ENCODE results near the gene LAMA3. TPM values are rescaled to one million over a fixed set of nuclear protein-coding genes. Genes with fewer than 3 reads are reported as not detected.

Gene LAMA3
- total RNA-seq, 1 donor from 2014 or later, result 0.47 TPM

DNA sequence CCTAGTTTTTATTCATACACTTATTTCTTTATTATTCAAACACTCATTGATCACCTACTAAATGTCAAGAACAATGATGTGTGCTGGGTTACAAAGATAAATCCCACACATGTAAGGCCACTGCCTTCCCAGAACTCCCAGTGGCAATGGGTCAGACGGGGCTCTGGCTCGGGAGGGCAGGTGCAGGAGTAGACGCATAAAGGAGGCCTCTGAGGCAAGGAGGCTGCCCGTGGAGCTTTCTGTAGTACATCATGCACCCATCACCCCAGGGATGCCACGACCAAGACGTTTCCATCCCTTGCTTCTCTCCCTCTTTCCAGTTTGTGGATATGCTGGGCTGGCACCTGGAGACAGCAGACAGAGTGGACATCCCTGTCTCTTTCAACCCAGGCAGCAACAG lies 172.1 kb downstream of the LAMA3 start:
- H3K27ac Mint-ChIP-seq, result no peak overlapping the region
- no peak overlapping the region for H3K9ac ChIP-seq
- H2AFZ ChIP-seq (replicated peaks), result no peak overlapping the region

DNA sequence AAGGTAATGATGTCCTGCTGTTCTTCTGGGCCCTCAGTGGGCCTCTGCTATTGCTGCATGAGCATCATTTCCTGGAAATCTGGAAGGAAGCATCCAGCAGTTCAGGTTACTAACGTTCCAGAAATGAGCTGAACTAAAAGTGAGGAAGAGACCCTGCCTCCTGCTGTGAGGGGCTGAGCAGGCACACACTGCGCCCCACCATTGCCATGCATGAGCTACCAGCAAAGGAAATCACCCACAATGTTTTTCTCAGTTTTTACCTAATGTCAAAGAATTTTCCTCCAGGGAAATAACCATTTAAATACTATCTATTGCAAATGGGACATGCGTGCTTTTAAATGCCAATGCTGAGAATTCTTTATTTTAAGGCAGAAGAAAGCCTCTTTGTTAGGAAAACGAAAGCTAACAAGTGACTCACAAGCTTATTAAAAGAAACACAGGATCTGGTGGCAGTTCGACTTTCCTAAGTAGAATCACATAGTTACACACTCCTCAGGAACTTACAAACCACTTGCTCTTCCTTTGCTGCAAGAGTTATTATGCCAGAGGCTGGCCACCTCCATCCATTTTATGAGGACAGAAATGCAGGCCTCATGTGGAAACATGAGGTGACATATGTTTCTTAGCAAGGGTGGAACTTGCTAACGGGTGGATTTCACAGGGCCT lies 172.7 kb downstream of the LAMA3 start:
- H3K4me1 ChIP-seq, result peaks cover 8% of the 10 kb centered on the region
- H3K36me3 Mint-ChIP-seq, result no peaks in the 10 kb centered on the region
- no peaks in the 10 kb centered on the region for H4K20me1 ChIP-seq (ENCODE audit: low read depth)
- no peaks in the 10 kb centered on the region for H3F3A ChIP-seq (ENCODE audit: low read depth)
- no peak overlapping the region for H3K4me2 ChIP-seq
- no peak overlapping the region for H3K27ac Mint-ChIP-seq
- no peaks in the 10 kb centered on the region for H3K9me3 Mint-ChIP-seq
- no peak for DNase-seq (ENCODE audit: low spot score)
- peaks cover 5% of the 10 kb centered on the region for H3K27me3 Mint-ChIP-seq (ENCODE audit: insufficient read depth, low read depth)
- H3K27me3 ChIP-seq, result no peaks in the 10 kb centered on the region
- H3K4me3 Mint-ChIP-seq, result no peak overlapping the region
- H2AFZ ChIP-seq (replicated peaks), result peak overlapping the region; percentile 65
- no peaks in the 10 kb centered on the region for H3K9me3 ChIP-seq (ENCODE audit: low read depth)
- H3K4me1 Mint-ChIP-seq, result peaks cover 17% of the 10 kb centered on the region
- TF ChIP-seq EZH2 (IDR thresholded peaks at IDR 0.05) (no peak), EZH2phosphoT487 (IDR thresholded peaks at IDR 0.05) (no peak)
- TF ChIP-seq, protein P1, sequence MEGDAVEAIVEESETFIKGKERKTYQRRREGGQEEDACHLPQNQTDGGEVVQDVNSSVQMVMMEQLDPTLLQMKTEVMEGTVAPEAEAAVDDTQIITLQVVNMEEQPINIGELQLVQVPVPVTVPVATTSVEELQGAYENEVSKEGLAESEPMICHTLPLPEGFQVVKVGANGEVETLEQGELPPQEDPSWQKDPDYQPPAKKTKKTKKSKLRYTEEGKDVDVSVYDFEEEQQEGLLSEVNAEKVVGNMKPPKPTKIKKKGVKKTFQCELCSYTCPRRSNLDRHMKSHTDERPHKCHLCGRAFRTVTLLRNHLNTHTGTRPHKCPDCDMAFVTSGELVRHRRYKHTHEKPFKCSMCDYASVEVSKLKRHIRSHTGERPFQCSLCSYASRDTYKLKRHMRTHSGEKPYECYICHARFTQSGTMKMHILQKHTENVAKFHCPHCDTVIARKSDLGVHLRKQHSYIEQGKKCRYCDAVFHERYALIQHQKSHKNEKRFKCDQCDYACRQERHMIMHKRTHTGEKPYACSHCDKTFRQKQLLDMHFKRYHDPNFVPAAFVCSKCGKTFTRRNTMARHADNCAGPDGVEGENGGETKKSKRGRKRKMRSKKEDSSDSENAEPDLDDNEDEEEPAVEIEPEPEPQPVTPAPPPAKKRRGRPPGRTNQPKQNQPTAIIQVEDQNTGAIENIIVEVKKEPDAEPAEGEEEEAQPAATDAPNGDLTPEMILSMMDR (IDR thresholded peaks at IDR 0.05), result no peak
- no peaks in the 10 kb centered on the region for H3K36me3 ChIP-seq
- H3K4me3 ChIP-seq, result no peak overlapping the region
- no peak overlapping the region for H3K9ac ChIP-seq
- no peaks in the 10 kb centered on the region for H3K79me2 ChIP-seq (ENCODE audit: low read depth)
- no peak overlapping the region for H3K27ac ChIP-seq

More for the DNA sequence above, 172.1 kb downstream of the LAMA3 start:
- H3K27me3 ChIP-seq, result no peaks in the 10 kb centered on the region
- no peaks in the 10 kb centered on the region for H4K20me1 ChIP-seq (ENCODE audit: low read depth)
- H3F3A ChIP-seq (ENCODE audit: low read depth), result no peaks in the 10 kb centered on the region
- H3K4me3 Mint-ChIP-seq, result no peak overlapping the region
- H3K79me2 ChIP-seq (ENCODE audit: low read depth), result no peaks in the 10 kb centered on the region
- H3K4me3 ChIP-seq, result no peak overlapping the region
- H3K9me3 ChIP-seq (ENCODE audit: low read depth), result no peaks in the 10 kb centered on the region
- no peak for DNase-seq (ENCODE audit: low spot score)
- H3K9me3 Mint-ChIP-seq, result no peaks in the 10 kb centered on the region
- peaks cover 17% of the 10 kb centered on the region for H3K4me1 Mint-ChIP-seq
- TF ChIP-seq EZH2 (IDR thresholded peaks at IDR 0.05), result no peak
- no peak for TF ChIP-seq EZH2phosphoT487 (IDR thresholded peaks at IDR 0.05)
- TF ChIP-seq, protein P1 (IDR thresholded peaks at IDR 0.05), result no peak
- H3K27me3 Mint-ChIP-seq (ENCODE audit: insufficient read depth, low read depth), result peaks cover 5% of the 10 kb centered on the region
- peaks cover 8% of the 10 kb centered on the region for H3K4me1 ChIP-seq
- H3K36me3 ChIP-seq, result no peaks in the 10 kb centered on the region
- H3K36me3 Mint-ChIP-seq, result no peaks in the 10 kb centered on the region
- H3K27ac ChIP-seq, result no peak overlapping the region
- no peak overlapping the region for H3K4me2 ChIP-seq

DNA sequence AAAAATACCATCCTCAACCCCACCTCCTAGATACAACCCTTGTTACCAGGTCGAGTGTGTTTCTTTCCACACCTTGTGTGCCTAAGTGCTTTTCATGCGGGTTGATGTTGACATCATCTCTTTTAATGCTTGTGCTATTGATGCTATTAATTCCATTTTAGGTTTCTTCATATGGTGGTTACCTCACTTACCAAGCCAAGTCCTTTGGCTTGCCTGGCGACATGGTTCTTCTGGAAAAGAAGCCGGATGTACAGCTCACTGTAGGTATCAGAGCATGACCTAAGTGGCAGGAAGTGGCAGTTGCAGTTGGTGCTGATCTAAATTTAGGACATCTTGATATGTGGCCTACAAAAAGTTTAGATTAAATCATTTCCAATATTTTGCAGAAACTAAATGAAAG lies 175.4 kb downstream of the LAMA3 start:
- Histone ChIP-seq H3K27me3 (no peaks in the 10 kb centered on the region), H3K4me3 (no peak overlapping the region), H3K27ac (no peak overlapping the region), H3K79me2 (ENCODE audit: low read depth) (no peaks in the 10 kb centered on the region), H4K20me1 (ENCODE audit: low read depth) (no peaks in the 10 kb centered on the region), H2AFZ (replicated peaks) (no peak overlapping the region), H3K9ac (no peak overlapping the region), H3F3A (ENCODE audit: low read depth) (no peaks in the 10 kb centered on the region), H3K4me1 (peaks cover 8% of the 10 kb centered on the region), H3K4me2 (no peak overlapping the region), H3K36me3 (no peaks in the 10 kb centered on the region), H3K9me3 (ENCODE audit: low read depth) (no peaks in the 10 kb centered on the region)
- Mint-ChIP-seq H3K4me1 (peaks cover 13% of the 10 kb centered on the region), H3K9me3 (no peaks in the 10 kb centered on the region), H3K27ac (no peak overlapping the region), H3K4me3 (no peak overlapping the region), H3K27me3 (ENCODE audit: insufficient read depth, low read depth) (peaks cover 3% of the 10 kb centered on the region), H3K36me3 (no peaks in the 10 kb centered on the region)
- DNase-seq (ENCODE audit: low spot score), result no peak
- TF ChIP-seq, protein P1 (IDR thresholded peaks at IDR 0.05), result no peak
- no peak for TF ChIP-seq EZH2phosphoT487 (IDR thresholded peaks at IDR 0.05)
- no peak for TF ChIP-seq EZH2 (IDR thresholded peaks at IDR 0.05)

Data from neural progenitor cell (in vitro differentiated cells).